Activated gamma-delta T cell treated with anti-CD3 and anti-CD28 coated beads, Interleukin-2, amount 50 U/mL, for 16 hours (primary cell): ENCODE measurements around the gene MED13L.

ENCODE experiments used
- DNase-seq: peaks from one replicate; pipeline ENCODE4 v3.0.0-alpha.2; 2020; ENCODE audit warnings: low read depth

The MED13L gene

GRCh38 chr12:115941362-115941761 lies 336.1 kb downstream of the MED13L start:
- DNase-seq, result no peak

GRCh38 chr12:115938794-115939377 lies 338.6 kb downstream of the MED13L start:
- DNase-seq, result no peak

GRCh38 chr12:115936997-115937916 lies 340.2 kb downstream of the MED13L start:
- no peak for DNase-seq

GRCh38 chr12:115934877-115935276 lies 342.6 kb downstream of the MED13L start:
- DNase-seq, result no peak

- no peak for DNase-seq
Observed at GRCh38 chr12:115934046-115934445, 343.4 kb downstream of the MED13L start.

GRCh38 chr12:115932066-115932465 lies 345.4 kb downstream of the MED13L start:
- no peak for DNase-seq

- DNase-seq, result no peak
Observed at GRCh38 chr12:115930336-115930735, 347.2 kb downstream of the MED13L start.

GRCh38 chr12:115926037-115926670 lies 351.3 kb downstream of the MED13L start:
- DNase-seq, result no peak

GRCh38 chr12:115923851-115924250 lies 353.6 kb downstream of the MED13L start:
- no peak for DNase-seq

GRCh38 chr12:115922952-115923564 lies 354.4 kb downstream of the MED13L start:
- no peak for DNase-seq

GRCh38 chr12:115920395-115921183 lies 356.9 kb downstream of the MED13L start:
- DNase-seq, result no peak

- DNase-seq, result no peak
Observed at GRCh38 chr12:115918763-115919162, 358.7 kb downstream of the MED13L start.

GRCh38 chr12:115916910-115917668 lies 360.4 kb downstream of the MED13L start:
- peak; percentile 55 for DNase-seq

GRCh38 chr12:115914122-115914521 lies 363.4 kb downstream of the MED13L start:
- no peak for DNase-seq

- DNase-seq, result no peak
Observed at GRCh38 chr12:115912440-115912839, 365.1 kb downstream of the MED13L start.

- DNase-seq, result no peak
Observed at GRCh38 chr12:115911360-115911759, 366.1 kb downstream of the MED13L start.

- DNase-seq, result no peak
Observed at GRCh38 chr12:115910057-115910456, 367.4 kb downstream of the MED13L start.
